HEK293T (cell line): Measurements from ENCODE around the gene EXOC4.

ENCODE experiments used
- ARNT ChIP-seq: fragments of 450-650 bp; IDR thresholded peaks from 2 replicates; pipeline ENCODE4 v1.6.1; 2017; ENCODE audit warnings: mild to moderate bottlenecking
- BHLHE40 ChIP-seq: fragments of 450-650 bp; IDR thresholded peaks from 2 replicates; pipeline ENCODE4 v1.6.1; 2016; ENCODE audit warnings: mild to moderate bottlenecking, moderate library complexity, borderline replicate concordance
- ELF4 ChIP-seq: fragments of 450-650 bp; IDR thresholded peaks from 2 replicates; pipeline ENCODE4 v1.6.1; 2017; ENCODE audit warnings: antibody characterized with exemption
- FOXK2 ChIP-seq: fragments of 450-650 bp; IDR thresholded peaks from 2 replicates; pipeline ENCODE4 v1.6.1; 2016; ENCODE audit warnings: mild to moderate bottlenecking
- FOXM1 ChIP-seq: fragments of 450-650 bp; IDR thresholded peaks from 2 replicates; pipeline ENCODE4 v1.6.1; 2017; ENCODE audit warnings: mild to moderate bottlenecking, borderline replicate concordance
- HDGF ChIP-seq: fragments of 450-650 bp; IDR thresholded peaks from 2 replicates; pipeline ENCODE4 v1.6.1; 2017; ENCODE audit warnings: antibody characterized with exemption, borderline replicate concordance
- LEF1 ChIP-seq: fragments of 450-650 bp; IDR thresholded peaks from 2 replicates; pipeline ENCODE4 v1.6.1; 2017; ENCODE audit warnings: mild to moderate bottlenecking, borderline replicate concordance
- SP1 ChIP-seq: fragments of 450-650 bp; IDR thresholded peaks from 2 replicates; pipeline ENCODE4 v1.6.1; 2017
- SUZ12 ChIP-seq: fragments of 450-650 bp; IDR thresholded peaks from 2 replicates; pipeline ENCODE4 v1.6.1; 2016; ENCODE audit warnings: mild to moderate bottlenecking
- TARDBP ChIP-seq: fragments of 450-650 bp; IDR thresholded peaks from 2 replicates; pipeline ENCODE4 v1.6.1; 2016
- ZNF384 ChIP-seq: fragments of 450-650 bp; IDR thresholded peaks from 2 replicates; pipeline ENCODE4 v1.6.1; 2016

DNA sequence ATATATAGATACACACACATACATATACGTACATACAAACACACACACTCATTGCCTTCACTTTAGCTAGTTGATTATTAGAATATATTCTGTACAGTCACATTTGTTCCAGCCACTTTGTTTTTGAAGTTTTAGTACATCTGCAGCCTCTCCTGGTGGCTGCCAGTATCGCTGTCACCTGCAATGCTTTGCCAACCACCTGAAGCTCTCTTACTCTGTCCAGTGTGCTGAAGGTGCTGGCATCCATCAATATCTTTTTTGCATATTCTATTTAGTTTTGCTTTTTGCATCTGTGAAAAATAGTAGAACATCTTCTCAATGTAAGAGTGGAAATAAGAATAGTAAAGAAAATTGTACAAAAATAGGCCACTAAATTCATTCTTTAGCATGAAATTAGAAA is 388.6 kb downstream of the EXOC4 start:
- TF ChIP-seq FOXM1 (no peak), HDGF (no peak), BHLHE40 (no peak), FOXK2 (no peak), SP1 (no peak), TARDBP (no peak), ARNT (no peak), SUZ12 (no peak), LEF1 (no peak), ZNF384 (no peak), ELF4 (no peak)
